SK-N-SH (cell line): Measurements from ENCODE around the gene UST. TPM values are rescaled to one million over a fixed set of nuclear protein-coding genes. Genes with fewer than 3 reads are reported as not detected.
A peak's percentile ranks its signal among the peaks of the same experiment; 100 is the strongest.

Experiments
- CTCF ChIA-PET: fragments of 300-600, 350-600 bp; formaldehyde crosslinking; extraction: SDS; loops from one replicate; lab custom pipeline; 2021; lab: Yijun Ruan, JAX
- POLR2A ChIA-PET: fragments of 350-600 bp; sonication (Branson Sonifier 250); formaldehyde crosslinking; extraction: SDS; loops from one replicate; lab custom pipeline; 2020; ENCODE audit warnings: antibody characterized with exemption, inconsistent platforms; lab: Yijun Ruan, JAX
- DNase-seq: peaks from one replicate; pipeline ENCODE4 v3.0.0; 2012
- H2AFZ ChIP-seq: fragments of 200-600 bp; sonication (generic); 2 replicates; pipeline ENCODE4 v1.8.1; 2016; ENCODE audit warnings: antibody characterized with exemption, mild to moderate bottlenecking, low read depth
- H3F3A ChIP-seq: fragments of 200-600 bp; sonication (generic); replicated peaks from 2 replicates; pipeline ENCODE3; 2016; ENCODE audit warnings: antibody characterized with exemption, mild to moderate bottlenecking; ENCODE audit not compliant: insufficient read depth
- H3K27ac ChIP-seq, 2 experiments: fragments of 200-500 bp in 1 of 2; fragments of 200-600 bp in 1 of 2; sonication (Bioruptor generic) in 1 of 2; sonication (generic), shearing (Covaris generic) in 1 of 2; 2 replicates each; pipeline versions ENCODE4 v1.5.1 to v1.6.1; 2014 to 2016; ENCODE audit warnings: low read depth in 2 of 2, inconsistent platforms in 1 of 2, low read length in 1 of 2, mild to moderate bottlenecking in 1 of 2, mixed read lengths in 1 of 2
- H3K27me3 ChIP-seq: fragments of 200-600 bp; sonication (generic), shearing (Covaris generic); 2 replicates; pipeline ENCODE4 v1.6.1; 2016; ENCODE audit warnings: mixed run types; ENCODE audit not compliant: insufficient read depth
- H3K36me3 ChIP-seq, 2 experiments: fragments of 200-500 bp in 1 of 2; fragments of 200-600 bp in 1 of 2; sonication (Bioruptor generic) in 1 of 2; sonication (generic) in 1 of 2; replicated peaks in 1 of 2; 2 replicates each; pipeline versions ENCODE3 to v1.5.1; 2014 to 2016; ENCODE audit warnings: low read length in 1 of 2, mild to moderate bottlenecking in 1 of 2; ENCODE audit not compliant: insufficient read depth in 2 of 2, control insufficient read depth in 1 of 2
- H3K4me1 ChIP-seq, 2 experiments: fragments of 200-500 bp in 1 of 2; fragments of 200-600 bp in 1 of 2; sonication (Bioruptor generic) in 1 of 2; sonication (generic), shearing (Covaris generic) in 1 of 2; 2 replicates each; pipeline versions ENCODE4 v1.5.1 to v1.6.1; 2014 to 2016; ENCODE audit warnings: low read depth in 1 of 2, low read length in 1 of 2, mixed run types in 1 of 2; ENCODE audit not compliant: insufficient read depth in 2 of 2, control insufficient read depth in 1 of 2
- H3K4me2 ChIP-seq: fragments of 200-600 bp; sonication (generic), shearing (Covaris generic); 2 replicates; pipeline ENCODE4 v1.6.1; 2017; ENCODE audit warnings: mixed run types
- H3K4me3 ChIP-seq, 2 experiments: fragments of 200-500 bp in 1 of 2; fragments of 200-600 bp in 1 of 2; sonication (Bioruptor generic) in 1 of 2; sonication (generic), shearing (Covaris generic) in 1 of 2; 2 replicates each; pipeline versions ENCODE4 v1.5.1 to v1.8.1; 2014 to 2016; ENCODE audit warnings: low read depth in 2 of 2, inconsistent platforms in 1 of 2, low read length in 1 of 2, mild to moderate bottlenecking in 1 of 2, mixed read lengths in 1 of 2, moderate library complexity in 1 of 2
- H3K79me2 ChIP-seq: fragments of 200-600 bp; sonication (generic); 2 replicates; pipeline ENCODE4 v1.8.1; 2017; ENCODE audit warnings: mild to moderate bottlenecking; ENCODE audit not compliant: insufficient read depth
- H3K9ac ChIP-seq: fragments of 200-600 bp; sonication (generic); 2 replicates; pipeline ENCODE4 v1.6.1; 2017; ENCODE audit warnings: mixed run types
- H3K9me2 ChIP-seq: fragments of 200-600 bp; sonication (generic); 2 replicates; pipeline ENCODE4 v1.6.1; 2017; ENCODE audit warnings: mixed run types
- H3K9me3 ChIP-seq: fragments of 200-600 bp; sonication (generic); 2 replicates; pipeline ENCODE4 v1.6.1; 2017; ENCODE audit warnings: mixed run types, mild to moderate bottlenecking, moderate library complexity
- H4K20me1 ChIP-seq: fragments of 200-600 bp; sonication (generic); 2 replicates; pipeline ENCODE4 v1.6.1; 2017; ENCODE audit warnings: mild to moderate bottlenecking, mixed run types; ENCODE audit not compliant: insufficient read depth
- FOXJ3 ChIP-seq: sonication (generic); formaldehyde crosslinking; IDR thresholded peaks from 2 replicates; pipeline ENCODE4 v1.5.1; 2020; ENCODE audit warnings: mild to moderate bottlenecking, missing genetic modification reagents
- FOXM1 ChIP-seq: IDR thresholded peaks from 2 replicates; pipeline ENCODE4 v1.4.0; 2012; ENCODE audit warnings: low read depth, mild to moderate bottlenecking
- IRF3 ChIP-seq: fragments of 150-350 bp; IDR thresholded peaks from 2 replicates; pipeline ENCODE4 v1.6.1; 2016; ENCODE audit warnings: mild to moderate bottlenecking, low read depth, low read length
- MAX ChIP-seq: IDR thresholded peaks from 2 replicates; pipeline ENCODE4 v1.4.0; 2012; ENCODE audit warnings: low read depth
- MEF2A ChIP-seq: IDR thresholded peaks from 2 replicates; pipeline ENCODE4 v1.4.0; 2012; ENCODE audit warnings: low read depth, borderline replicate concordance
- NRF1 ChIP-seq: IDR thresholded peaks from 2 replicates; pipeline ENCODE4 v1.6.1; 2012; ENCODE audit warnings: low read depth, mild to moderate bottlenecking, low read length
- POLR2AphosphoS5 ChIP-seq: IDR thresholded peaks from 2 replicates; pipeline ENCODE4 v1.6.1; 2012; ENCODE audit warnings: low read depth, low read length
- SIN3A ChIP-seq: IDR thresholded peaks from 2 replicates; pipeline ENCODE4 v1.6.1; 2012; ENCODE audit warnings: low read depth, mild to moderate bottlenecking, low read length, moderate library complexity, borderline replicate concordance
- SMC3 ChIP-seq: IDR thresholded peaks from 2 replicates; pipeline ENCODE4 v1.6.1; 2012; ENCODE audit warnings: low read depth, low read length, improper control_type of control experiment
- TCF12 ChIP-seq: IDR thresholded peaks from 2 replicates; pipeline ENCODE4 v1.4.0; 2012
- YY1 ChIP-seq: IDR thresholded peaks from 2 replicates; pipeline ENCODE4 v1.4.0; 2012; ENCODE audit warnings: low read depth, mild to moderate bottlenecking
- ZBTB33 ChIP-seq: IDR thresholded peaks from 2 replicates; pipeline ENCODE4 v1.4.0; 2012; ENCODE audit warnings: low read depth, borderline replicate concordance
- polyA plus RNA-seq, 3 experiments: library from polyadenylated mRNA; depleted of rRNA; stranded (reverse); fragments of >200 nt; gene quantifications; 2 replicates each; pipeline ENCODE4 v1.2.3, GENCODE V29; 2012
- TF ChIP-seq, protein P1 (sequence below): IDR thresholded peaks from 2 replicates; pipeline ENCODE4 v1.6.1; 2012; ENCODE audit warnings: mild to moderate bottlenecking, low read depth, low read length, moderate library complexity

Gene UST
- polyA plus RNA-seq, 1 of the 3 experiments (the other 2 are of a cell fraction): 1.7 TPM

GRCh38 chr6:148999929-149000468 lies 253.2 kb downstream of the UST start (continued):
- TF ChIP-seq TCF12 (peak; percentile 70), MEF2A (peak; percentile 76; the same call in 1 of the 2 replicates), YY1 (no peak), SIN3A (no peak), MAX (peak; percentile 43; the same call in 1 of the 2 replicates), FOXM1 (no peak), IRF3 (no peak), POLR2AphosphoS5 (peak; percentile 30; the same call in 1 of the 2 replicates), SMC3 (no peak), NRF1 (no peak)

GRCh38 chr6:149001422-149001821 lies 254.6 kb downstream of the UST start:
- H3K4me1 ChIP-seq: peaks cover 0 to 14% of the 10 kb centered on the region in 2 experiments; a peak in 3 of 4 replicates
- H2AFZ ChIP-seq: no peak overlapping the region
- peaks cover 36% of the 10 kb centered on the region for H3F3A ChIP-seq
- no peak for DNase-seq
- H3K79me2 ChIP-seq: no peaks in the 10 kb centered on the region
- no peak overlapping the region for H3K9ac ChIP-seq
- H3K27me3 ChIP-seq: no peaks in the 10 kb centered on the region
- no peaks in the 10 kb centered on the region for H3K36me3 ChIP-seq
- TF ChIP-seq, protein P1, sequence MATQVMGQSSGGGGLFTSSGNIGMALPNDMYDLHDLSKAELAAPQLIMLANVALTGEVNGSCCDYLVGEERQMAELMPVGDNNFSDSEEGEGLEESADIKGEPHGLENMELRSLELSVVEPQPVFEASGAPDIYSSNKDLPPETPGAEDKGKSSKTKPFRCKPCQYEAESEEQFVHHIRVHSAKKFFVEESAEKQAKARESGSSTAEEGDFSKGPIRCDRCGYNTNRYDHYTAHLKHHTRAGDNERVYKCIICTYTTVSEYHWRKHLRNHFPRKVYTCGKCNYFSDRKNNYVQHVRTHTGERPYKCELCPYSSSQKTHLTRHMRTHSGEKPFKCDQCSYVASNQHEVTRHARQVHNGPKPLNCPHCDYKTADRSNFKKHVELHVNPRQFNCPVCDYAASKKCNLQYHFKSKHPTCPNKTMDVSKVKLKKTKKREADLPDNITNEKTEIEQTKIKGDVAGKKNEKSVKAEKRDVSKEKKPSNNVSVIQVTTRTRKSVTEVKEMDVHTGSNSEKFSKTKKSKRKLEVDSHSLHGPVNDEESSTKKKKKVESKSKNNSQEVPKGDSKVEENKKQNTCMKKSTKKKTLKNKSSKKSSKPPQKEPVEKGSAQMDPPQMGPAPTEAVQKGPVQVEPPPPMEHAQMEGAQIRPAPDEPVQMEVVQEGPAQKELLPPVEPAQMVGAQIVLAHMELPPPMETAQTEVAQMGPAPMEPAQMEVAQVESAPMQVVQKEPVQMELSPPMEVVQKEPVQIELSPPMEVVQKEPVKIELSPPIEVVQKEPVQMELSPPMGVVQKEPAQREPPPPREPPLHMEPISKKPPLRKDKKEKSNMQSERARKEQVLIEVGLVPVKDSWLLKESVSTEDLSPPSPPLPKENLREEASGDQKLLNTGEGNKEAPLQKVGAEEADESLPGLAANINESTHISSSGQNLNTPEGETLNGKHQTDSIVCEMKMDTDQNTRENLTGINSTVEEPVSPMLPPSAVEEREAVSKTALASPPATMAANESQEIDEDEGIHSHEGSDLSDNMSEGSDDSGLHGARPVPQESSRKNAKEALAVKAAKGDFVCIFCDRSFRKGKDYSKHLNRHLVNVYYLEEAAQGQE: no peak
- TF ChIP-seq SIN3A: no peak
- TF ChIP-seq ZBTB33: no peak
- no peak for TF ChIP-seq FOXJ3
- no peak overlapping the region for H3K4me2 ChIP-seq
- ChIA-PET CTCF (no interaction called here), POLR2A (no interaction called here)
- peaks cover 6% of the 10 kb centered on the region for H3K9me3 ChIP-seq
- H3K9me2 ChIP-seq: no peaks in the 10 kb centered on the region; the same call in 1 of the 2 replicates
- no peaks in the 10 kb centered on the region for H4K20me1 ChIP-seq
- H3K27ac ChIP-seq: no peak overlapping the region
- H3K4me3 ChIP-seq: no peak overlapping the region
